Hematopoietic multipotent progenitor cell treated with erythropoietin and hydrocortisone succinate and interleukin-3 and kit ligand, for 6 days (in vitro differentiated cells): ENCODE data around the gene UBASH3B.
A peak's percentile ranks its signal among the peaks of the same experiment; 100 is the strongest.
"Not testable (repeated sequence)": the region's sequence is repeated elsewhere in the genome, so short reads cannot be mapped to it uniquely, and the experiment has no call there.

Experiments used
- DNase-seq: peaks from one replicate; pipeline ENCODE4 v3.0.0-alpha.2; 2015

Gene UBASH3B

DNA sequence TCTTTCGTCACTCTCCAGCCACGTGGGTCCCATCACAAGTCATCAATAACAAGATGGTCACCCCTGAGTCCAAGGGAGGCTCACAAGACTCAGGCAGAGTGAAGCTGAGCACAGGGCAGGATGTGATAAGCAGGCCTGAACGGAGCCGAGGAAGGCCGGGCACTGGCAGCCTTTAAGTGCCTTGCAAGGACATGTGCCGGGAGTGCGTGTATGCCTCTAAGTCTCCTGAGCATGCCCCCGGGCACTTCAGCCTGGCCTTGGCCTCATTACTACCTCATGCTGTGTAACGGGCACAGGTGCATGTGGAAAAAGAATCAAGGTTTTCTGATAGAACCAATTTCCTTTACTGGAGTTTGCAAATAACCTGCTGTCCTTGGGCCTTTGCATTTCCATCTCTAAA, 55.8 kb downstream of the UBASH3B start:
- DNase-seq, result no peak

DNA sequence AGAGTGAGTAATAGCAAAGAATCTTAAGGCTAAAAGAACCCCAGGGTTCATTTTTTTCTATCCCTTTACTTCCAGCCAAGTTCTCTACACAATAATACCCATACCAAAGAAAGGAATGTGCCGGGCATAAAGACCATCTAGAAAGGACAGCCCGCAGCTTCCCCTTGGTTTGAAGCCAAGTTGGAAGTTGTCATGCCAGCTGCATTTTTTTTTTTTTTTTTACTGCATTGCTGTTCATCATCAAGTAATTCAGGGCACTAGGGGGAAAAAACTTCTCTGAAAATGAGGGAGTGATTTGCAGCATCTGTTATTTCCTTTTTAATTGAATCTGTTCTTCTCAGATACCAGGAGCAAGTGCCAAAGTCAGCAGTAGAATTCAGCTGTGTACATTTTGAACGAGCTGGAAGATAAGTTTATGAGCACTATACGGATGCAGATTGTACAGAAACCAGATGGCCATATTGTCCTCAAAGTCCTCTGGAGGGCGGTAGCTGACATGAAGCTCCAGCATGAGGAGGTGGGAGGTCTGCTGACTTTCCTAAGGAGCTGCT, 56.4 kb downstream of the UBASH3B start:
- peak; percentile 65 for DNase-seq

DNA sequence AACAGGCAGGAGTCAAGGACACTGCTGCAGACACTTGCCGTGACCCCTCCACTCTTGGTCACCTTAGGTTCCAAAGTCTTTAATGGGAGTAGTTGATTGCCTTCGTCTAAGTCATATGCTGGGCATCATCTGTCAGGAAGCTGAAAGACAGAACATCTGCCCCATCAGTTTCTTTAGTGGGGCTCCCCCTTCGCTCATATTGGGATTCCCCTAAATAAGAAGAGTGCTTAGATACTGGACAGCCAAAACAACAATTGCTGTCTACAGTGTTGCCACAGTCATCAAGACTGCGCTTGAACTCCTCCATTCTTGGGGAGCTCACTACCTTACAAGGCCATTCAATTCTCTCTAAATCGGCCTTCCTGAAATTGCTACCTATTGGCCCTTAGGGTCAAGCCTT, 58.5 kb downstream of the UBASH3B start:
- no peak for DNase-seq

DNA sequence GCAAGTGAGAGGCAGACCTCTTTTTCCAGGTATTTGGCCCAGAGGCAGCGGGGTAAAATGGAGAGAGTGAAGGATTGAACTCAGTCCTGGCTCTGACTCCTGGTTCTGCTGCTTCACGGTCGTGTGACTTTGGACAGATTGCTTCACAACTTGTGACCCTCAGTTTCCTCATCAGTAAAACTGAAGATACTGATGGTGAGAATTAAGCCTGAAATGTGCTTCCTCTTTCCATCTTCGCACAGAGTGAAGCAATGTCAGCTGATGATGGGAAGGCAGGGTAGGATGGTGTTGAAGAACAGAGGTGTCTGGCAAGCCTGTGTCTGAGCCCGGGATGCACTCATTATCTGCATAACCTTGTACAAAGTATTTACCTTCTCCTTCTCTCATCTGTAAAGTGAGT, 59.0 kb downstream of the UBASH3B start:
- peak; percentile 44 for DNase-seq

DNA sequence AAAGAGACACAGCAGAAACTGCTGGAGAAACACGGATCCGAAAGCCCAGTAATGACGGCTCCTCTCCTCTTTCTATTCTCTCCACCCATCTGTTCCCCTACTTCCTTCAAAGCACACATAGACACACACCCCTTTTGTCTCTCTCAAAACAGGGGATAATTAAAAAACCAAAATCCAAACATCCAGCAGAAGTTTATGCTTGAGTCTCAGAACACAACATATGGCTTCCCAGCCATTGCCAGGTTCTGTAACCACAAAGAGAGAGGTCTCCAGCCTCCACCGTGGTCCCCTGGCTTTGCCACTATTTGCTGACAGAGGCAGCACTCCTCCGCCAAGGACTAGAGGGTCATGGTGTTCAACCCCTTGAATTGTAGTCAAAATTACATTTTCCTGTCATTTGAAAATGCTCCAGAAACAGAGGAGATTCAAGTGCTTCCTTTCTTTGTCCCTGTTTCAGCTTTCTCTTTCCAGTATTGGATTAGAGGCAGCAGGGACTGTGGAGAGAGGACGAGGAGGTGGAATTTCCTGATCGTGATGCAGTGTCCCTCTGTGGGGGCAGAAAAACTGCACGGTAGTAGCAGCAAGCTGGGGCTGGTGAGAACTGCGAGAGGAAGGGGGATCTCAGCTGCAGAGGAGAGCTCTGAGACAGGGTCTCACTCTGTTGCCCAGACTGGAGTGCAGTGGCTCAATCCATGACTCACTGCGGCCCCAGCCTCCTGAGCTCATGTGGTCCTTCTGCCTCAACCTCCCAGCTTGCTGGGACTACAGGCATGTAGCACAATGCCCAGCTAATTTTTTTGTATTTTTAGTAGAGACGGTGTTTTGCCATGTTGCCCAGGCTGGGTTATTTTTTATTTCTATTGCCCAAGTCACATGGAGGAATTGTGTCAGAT, 60.3 kb downstream of the UBASH3B start:
- no peak for DNase-seq

DNA sequence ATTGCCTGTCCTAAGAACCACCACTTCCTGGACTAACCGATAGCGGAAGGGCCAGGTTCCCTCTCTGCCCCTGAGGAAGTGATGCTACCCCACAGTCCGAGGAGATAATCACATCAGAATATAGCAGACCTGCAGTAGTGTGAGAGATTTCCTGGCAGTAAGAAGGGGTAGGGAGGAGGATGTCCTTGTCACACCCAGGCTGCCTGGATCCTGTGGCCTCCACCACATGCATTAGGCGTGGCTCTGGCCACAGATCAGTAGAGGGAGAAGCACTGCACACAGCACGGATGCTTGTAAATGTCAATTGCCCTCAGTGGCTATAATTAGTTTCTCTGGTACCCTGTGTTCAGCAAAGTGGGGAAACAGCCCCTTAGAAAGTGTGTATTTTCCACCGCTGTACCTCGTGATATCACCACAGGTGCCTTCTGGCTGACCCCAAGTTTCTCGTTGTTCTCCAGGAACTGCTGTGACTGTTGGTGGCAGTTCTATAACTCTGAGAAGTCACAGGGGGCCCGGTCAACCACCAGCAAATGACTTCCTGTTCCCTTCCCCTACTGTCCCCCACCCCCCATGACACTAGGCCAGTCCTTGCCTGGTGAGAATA, 61.8 kb downstream of the UBASH3B start:
- peak; percentile 77 for DNase-seq

DNA sequence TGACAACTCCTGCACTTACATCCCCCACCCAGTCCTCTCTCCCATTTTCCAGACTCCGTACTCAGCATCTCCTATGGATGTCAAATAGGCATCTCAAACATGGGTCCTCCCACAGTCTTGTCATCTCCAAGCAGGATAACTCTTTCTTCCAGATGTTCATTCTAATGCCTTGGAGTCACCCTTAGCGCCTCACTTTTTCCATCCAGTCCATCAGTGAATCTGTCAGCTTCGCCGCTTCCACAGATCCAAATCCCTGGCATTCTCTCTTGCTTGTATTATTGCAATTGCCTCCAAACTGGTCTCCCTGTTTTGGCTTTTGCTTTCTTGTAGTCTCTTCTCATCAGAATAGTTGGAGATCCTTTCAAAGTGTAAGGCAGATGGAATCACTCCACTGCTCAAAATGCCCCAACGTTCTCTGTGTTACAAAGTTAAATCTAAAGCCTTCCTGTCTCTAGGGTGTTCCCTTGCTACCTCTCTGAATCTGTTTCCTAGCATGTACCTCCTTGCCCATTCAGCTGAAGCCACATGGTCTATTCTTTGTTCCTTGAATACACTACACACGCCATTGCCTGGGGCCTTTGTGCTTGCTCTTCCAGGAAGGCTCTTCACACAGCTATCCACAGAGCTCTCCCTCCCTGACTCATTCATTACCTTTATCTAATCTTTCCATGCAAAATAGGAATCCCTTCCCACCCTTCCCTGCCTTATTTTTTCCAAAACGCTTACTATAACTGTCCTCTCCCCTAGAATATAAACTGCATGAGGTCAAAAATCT, 64.8 kb downstream of the UBASH3B start:
- DNase-seq, result no peak

DNA sequence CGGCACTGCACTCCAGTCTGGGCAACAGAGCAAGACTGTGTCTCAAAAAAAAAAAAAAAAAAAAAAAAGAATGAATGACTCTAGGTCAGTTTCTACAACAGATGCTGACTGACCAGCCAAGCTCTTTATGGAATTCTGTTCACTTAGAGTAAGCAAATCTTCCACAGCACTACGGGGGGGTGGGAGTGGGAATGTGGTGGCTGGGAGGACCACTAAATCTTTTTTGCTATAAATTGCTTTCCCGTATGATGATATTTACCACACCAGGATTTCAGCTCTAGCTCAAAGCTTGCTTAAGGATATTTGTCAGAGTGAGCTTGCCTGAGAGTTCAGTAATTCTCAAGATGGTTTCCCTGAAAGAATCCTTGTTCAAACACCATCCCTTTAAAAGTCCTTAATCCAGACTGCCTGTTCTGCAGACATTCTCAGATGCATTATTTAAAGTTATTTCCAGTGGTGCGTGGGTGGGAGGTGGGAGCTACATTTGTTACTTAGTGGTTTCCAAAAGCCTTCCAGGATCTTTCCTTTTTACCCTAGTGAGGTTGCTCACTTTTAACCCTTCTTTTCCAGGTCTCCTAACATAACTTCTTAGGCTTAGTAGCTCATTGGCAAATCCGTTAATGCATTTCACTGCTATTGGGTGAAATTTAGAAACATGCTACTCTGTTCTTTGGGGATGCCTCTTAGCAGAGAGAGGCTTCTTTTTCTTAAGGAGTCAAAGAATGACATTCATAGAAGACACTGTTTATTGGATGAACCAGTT, 65.9 kb downstream of the UBASH3B start:
- DNase-seq, result no peak

DNA sequence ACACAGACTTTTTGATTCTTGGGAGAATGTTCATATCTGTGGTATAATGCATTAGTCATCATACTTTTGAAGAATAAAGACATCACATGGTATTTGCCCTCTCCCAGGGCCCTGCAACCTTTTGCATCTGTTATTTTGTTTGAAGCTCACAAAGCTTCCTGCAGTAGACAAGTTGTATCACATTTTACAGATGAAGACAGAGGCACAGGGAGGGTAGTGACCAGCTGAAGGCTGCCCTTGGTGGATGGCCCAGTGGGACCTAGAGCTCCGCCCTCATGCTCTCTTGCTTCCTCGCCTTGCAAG, 66.4 kb downstream of the UBASH3B start:
- no peak for DNase-seq

DNA sequence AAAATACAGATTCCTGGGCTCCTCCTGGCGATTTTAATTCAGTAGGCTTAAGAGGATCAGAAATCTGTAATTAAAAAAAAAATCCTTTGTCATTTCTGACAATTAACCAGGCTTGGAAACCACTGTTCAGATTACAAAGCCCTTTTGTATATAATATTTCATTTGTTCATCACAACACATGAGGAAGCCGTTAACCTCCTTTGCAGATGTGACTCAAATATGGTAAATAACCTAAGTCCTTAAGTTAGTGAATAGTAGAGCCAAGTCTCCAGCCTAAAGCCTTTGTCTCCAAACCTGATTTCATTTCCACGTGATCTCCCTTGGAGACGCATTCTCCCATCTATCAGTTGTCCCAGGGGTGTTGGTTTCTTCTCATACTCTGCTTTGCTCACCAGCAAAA, 67.6 kb downstream of the UBASH3B start:
- DNase-seq, result no peak

DNA sequence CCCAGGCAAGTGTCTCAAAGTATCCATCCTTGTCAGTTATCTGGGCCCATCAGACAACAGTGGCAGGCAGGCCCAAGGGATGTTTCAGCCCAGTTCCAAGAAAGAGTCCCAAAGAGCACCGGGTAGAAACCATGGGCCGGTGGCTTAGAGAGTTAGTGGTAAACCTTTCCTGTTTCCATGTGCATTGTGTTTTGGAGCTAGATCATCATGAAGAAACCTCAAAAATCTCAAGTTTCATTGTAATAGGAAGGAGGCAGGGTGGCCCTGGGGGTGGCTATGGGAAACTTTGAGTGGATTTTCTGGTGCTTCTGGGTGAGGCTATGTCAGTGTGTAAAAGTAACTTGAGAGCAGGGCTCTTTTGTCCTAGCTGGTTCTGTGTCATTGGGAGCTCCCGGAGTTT, 68.1 kb downstream of the UBASH3B start:
- DNase-seq, result peak; percentile 28

DNA sequence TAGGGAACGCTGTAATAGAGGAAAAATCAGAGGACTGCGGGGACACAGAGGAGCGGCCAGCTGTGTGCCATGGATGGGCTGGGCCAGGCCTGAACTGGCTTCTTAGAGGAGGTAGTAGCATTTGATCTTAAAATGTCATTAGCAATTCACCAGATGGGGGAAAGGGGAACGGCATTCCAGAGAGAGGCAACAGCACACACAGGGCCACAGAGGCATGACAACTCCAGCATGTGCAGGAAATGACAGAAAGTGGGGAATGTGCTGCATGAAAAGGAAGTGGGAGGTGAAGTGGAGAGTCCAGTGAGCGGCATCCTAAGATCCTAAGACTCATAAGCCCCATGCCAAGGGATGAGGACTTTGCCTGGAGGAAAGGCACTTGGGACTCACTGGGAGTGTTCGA, 69.0 kb downstream of the UBASH3B start:
- no peak for DNase-seq

DNA sequence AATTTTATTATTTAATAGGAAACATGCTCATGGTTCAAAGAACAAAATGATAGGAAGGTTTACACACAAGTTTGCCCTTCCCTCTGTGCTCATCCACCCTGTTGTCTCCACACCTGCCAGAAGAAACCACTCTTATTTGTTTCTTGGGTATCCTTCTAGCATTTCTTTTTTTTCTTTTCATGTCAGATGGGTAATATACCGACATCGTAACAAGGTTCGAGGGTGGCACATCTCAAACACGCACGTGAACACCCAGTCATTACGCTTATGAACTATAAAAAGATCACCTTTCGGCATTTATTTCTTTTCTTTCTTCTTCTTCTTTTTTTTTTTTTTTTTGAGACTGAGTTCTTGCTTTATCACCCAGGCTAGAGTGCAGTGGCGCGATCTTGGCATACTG, 70.5 kb downstream of the UBASH3B start:
- no peak for DNase-seq

DNA sequence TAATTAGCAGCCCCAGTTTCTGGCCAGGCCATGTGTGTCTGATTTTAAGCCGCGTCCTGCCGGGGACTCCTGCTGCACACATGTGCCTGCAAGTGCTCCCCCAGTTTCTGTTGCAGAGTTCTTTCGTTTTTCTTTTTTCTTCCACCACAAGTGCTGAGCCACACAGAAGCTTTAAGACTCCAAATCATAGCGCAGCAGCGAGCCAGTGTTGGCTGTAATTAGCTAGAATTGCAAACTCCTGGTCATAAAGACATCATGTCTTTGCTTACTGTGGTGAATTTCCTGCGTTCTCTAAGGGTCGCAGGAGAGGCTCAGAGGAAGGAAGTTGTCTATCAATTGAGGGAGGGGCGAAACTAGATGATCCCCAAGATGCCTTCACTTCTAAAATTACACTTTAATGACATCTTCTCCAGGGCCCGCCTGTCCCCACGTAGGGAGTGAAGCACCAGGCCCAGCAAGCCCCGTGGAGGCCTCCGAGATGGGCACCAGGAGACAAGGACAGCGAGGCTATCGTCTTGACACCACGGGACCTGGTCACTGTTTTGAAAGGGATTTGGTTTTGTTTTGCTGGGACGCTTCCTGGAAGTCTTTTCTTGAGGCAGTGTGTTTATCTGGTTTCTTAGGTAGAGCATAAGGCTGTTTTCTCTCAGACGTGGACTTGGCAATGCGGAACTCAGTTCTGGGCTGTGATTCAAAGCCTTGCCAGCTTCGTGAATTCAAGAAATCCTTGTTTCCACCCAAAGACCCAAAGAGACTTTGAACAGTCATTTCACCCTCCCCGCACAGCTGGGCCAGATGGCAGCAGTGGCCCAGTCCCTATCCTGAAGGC, 71.8 kb downstream of the UBASH3B start:
- DNase-seq, result no peak

DNA sequence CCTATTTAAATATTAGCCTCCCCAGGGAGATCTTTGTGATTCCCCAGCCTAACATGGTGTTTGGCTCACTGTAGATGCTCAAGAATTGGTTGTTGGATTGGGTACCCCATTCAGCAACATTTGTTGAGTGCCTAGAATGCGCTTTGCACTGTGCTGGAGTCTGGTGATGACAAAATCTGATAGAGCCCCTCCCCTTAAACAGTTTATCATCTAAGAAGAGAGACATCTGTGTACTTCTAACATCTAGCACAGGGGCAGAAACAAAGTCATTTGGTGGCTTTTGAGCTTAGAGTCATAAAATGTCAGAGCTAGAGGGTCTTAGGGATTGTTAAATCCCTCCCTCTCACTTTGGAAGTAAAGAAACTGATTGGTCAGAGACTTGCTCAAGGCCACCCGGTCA, 73.0 kb downstream of the UBASH3B start:
- no peak for DNase-seq

DNA sequence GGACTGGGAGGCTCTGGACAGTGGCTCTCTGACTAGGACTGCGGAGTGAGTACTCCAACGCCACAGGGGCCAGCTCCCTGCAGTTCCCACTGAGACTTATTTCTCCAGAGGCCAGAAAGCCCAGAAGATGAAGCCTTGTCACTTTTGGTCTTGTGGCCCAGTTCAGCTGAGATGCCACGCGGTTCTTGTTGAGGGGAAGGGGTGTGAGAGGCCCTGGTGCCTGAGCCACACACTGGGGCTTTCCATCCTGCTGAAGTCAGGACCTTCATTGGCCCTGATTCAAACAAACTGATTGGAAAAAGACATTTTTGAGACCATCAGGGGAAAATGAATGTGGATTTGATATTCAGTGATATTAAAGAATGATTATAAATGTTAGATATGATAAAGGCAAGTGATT, 73.6 kb downstream of the UBASH3B start:
- DNase-seq, result no peak

DNA sequence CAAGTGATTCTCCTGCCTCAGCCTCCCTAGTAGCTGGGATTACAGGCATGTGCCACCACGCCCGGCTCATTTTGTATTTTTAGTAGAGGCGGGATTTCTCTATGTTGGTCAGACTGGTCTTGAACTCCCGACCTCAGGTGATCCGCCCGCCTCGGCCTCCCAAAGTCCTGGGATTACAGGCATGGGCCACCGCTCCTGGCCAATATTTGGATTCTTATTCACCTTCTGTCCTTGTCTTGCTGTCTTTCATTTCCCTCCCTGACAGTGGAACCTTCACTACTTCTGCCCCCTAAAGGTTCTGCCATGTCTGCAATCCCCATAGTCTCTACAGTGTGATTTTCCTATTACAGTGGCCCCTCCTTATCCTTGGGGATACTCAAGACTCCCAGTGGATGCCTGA, 75.2 kb downstream of the UBASH3B start:
- DNase-seq, result not testable (repeated sequence)

DNA sequence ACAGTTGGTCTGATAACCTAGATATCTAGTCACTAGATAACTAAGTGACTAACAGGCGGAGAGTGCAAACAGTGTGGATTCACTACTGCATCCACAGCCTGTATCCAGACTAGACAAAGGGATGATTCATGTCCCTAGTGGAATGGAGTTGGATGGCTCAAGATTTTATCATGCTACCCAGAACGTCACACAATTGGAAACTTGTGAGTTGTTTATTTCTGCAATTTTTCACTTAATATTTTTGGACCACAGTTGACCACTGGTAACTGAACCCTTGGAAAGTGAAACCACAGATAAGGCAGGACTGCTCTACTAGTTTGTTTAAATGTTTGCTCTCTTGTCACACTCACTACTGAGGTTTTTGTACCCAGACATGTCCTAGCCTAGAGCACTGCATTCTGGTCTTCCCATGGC, 76.0 kb downstream of the UBASH3B start:
- no peak for DNase-seq

DNA sequence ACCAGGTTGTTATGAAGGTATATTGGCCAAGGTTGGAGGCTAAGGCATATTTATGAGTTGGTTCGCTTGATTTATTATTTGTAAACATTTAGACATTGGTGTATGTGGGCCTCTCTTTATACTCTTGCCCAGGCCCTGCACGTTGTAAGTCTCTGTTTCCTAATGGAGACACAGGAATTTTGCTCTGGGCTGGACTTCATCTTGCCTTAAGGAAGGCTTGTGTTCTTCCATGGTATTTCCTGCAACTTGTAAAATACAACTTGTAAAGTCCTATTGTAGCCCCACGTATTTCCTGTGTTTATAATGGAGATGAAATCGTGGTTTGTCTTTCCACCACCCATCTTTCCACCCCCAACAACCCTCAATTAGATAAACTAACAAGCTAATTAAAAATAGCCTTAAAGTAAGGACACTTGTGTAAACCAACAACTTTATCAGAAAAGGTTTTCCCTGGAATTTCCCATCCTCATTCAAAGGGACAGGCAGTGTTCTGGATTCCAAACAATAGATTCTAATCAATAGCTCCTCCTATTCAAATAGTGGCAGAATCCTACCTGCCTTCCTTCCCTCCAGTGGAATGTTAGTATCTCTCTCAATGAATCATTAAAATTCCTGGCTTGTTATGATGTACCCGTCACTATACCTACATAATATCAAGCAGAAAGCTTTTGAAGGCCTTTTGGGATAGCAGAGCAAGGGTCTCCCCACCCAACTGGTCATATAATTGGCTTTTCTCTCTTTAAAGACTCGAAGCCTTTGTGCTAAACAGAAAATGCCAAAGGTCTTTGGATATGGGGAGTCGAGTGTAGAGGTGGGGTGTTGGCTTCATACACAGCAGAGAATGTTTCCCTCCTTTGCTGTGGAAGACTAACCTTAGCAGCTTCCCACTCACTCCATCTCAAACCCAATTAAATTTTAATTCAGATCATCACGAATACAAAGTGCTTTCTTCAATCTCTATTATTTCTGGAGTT, 77.1 kb downstream of the UBASH3B start:
- no peak for DNase-seq

DNA sequence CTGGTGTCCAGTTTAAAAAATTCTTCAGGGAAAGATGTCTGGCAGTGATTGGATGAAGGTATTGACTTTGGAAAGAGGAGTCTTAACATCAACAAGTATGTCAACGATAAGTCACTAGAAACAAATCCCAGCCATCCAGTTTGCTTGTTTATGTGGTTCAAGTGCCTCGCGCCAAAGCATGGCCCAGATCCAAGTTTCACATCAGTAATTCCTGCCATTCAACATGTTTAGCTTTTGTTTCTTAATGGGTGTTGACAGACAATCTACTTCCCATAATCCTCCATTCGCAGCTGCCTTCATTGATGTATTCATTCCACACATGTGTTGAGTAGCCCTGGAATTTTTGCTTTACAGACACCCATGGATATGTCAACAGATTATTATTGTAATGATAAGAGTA, 77.8 kb downstream of the UBASH3B start:
- no peak for DNase-seq
